ENCODE results near the gene VPS16.
A peak's percentile ranks its signal among the peaks of the same experiment; 100 is the strongest.
"Not testable (repeated sequence)": the region's sequence is repeated elsewhere in the genome, so short reads cannot be mapped to it uniquely, and the experiment has no call there.

The VPS16 gene

GRCh38 chr20:2807019-2807418 lies 33.5 kb upstream of the VPS16 start:
- no peak for DNase-seq (ENCODE audit: low spot score)

- DNase-seq (ENCODE audit: low spot score), result not testable (repeated sequence)
Observed at GRCh38 chr20:2807929-2808328, 32.6 kb upstream of the VPS16 start.

- no peak for DNase-seq (ENCODE audit: low spot score)
Observed at GRCh38 chr20:2809690-2810089, 30.9 kb upstream of the VPS16 start.

GRCh38 chr20:2812189-2812588 lies 28.4 kb upstream of the VPS16 start:
- DNase-seq (ENCODE audit: low spot score), result no peak

- no peak for DNase-seq (ENCODE audit: low spot score)
Observed at GRCh38 chr20:2814076-2814475, 26.5 kb upstream of the VPS16 start.

- DNase-seq (ENCODE audit: low spot score), result no peak
Observed at GRCh38 chr20:2814587-2815051, 25.9 kb upstream of the VPS16 start, which contains the start of gene C20orf141. Gene C20orf141 (plus strand): TSS chr20:2814987. CDS start chr20:2815185, 198 bp downstream.

- DNase-seq (ENCODE audit: low spot score), result no peak
Observed at GRCh38 chr20:2815242-2815900, 25.2 kb upstream of the VPS16 start.

GRCh38 chr20:2816030-2816582 lies 24.4 kb upstream of the VPS16 start, which contains the start of gene TMEM239:
Gene TMEM239 (plus strand): TSS chr20:2816364. CDS start chr20:2816555, 191 bp downstream.
- no peak for DNase-seq (ENCODE audit: low spot score)

- no peak for DNase-seq (ENCODE audit: low spot score)
Observed at GRCh38 chr20:2816583-2817340, 23.8 kb upstream of the VPS16 start.

- no peak for DNase-seq (ENCODE audit: low spot score)
Observed at GRCh38 chr20:2817341-2817726, 23.2 kb upstream of the VPS16 start.

GRCh38 chr20:2817891-2818595 lies 22.5 kb upstream of the VPS16 start:
- DNase-seq (ENCODE audit: low spot score), result no peak

- no peak for DNase-seq (ENCODE audit: low spot score)
Observed at GRCh38 chr20:2820084-2820895, 20.3 kb upstream of the VPS16 start.

- DNase-seq (ENCODE audit: low spot score), result no peak
Observed at GRCh38 chr20:2820896-2821869, 19.4 kb upstream of the VPS16 start.

GRCh38 chr20:2822073-2822472 lies 18.5 kb upstream of the VPS16 start:
- DNase-seq (ENCODE audit: low spot score), result peak; percentile 48

GRCh38 chr20:2825761-2826160 lies 14.8 kb upstream of the VPS16 start:
- DNase-seq (ENCODE audit: low spot score), result no peak

GRCh38 chr20:2826655-2827054 lies 13.9 kb upstream of the VPS16 start:
- DNase-seq (ENCODE audit: low spot score), result no peak

GRCh38 chr20:2829376-2829775 lies 11.2 kb upstream of the VPS16 start:
- DNase-seq (ENCODE audit: low spot score), result no peak

- not testable (repeated sequence) for DNase-seq (ENCODE audit: low spot score)
Observed at GRCh38 chr20:2831206-2831605, 9.3 kb upstream of the VPS16 start.

- no peak for DNase-seq (ENCODE audit: low spot score)
Observed at GRCh38 chr20:2833761-2834160, 6.8 kb upstream of the VPS16 start.

- DNase-seq (ENCODE audit: low spot score), result no peak
Observed at GRCh38 chr20:2834401-2835110, 6.0 kb upstream of the VPS16 start.
